GM23338 (cell line): Measurements from ENCODE around the gene OR7A10. TPM values are rescaled to one million over a fixed set of nuclear protein-coding genes. Genes with fewer than 3 reads are reported as not detected.

Experiments used
- ATAC-seq: fragments of 200-7000 bp; cut with Tn5 transposase; 3 replicates; pipeline ENCODE4 v1.9.1; 2020
- DNase-seq: peaks from one replicate; pipeline ENCODE4 v3.0.0-alpha.2; 2015; ENCODE audit warnings: low spot score
- H2AFZ ChIP-seq: fragments of 200-600 bp; sonication (generic); 2 replicates; pipeline ENCODE4 v1.8.0; 2016; ENCODE audit warnings: antibody characterized with exemption, mild to moderate bottlenecking, moderate library complexity
- H3F3A ChIP-seq: fragments of 200-600 bp; sonication (generic); replicated peaks from 2 replicates; pipeline ENCODE4 v1.8.0; 2017; ENCODE audit warnings: antibody characterized with exemption, mixed run types, low read depth
- H3K27ac ChIP-seq: fragments of 200-600 bp; sonication (generic); 2 replicates; pipeline ENCODE4 v1.6.1; 2016; ENCODE audit warnings: low read depth
- H3K27me3 ChIP-seq: fragments of 200-600 bp; sonication (generic); 2 replicates; pipeline ENCODE4 v1.8.0; 2016; ENCODE audit warnings: mild to moderate bottlenecking, mixed run types, moderate library complexity; ENCODE audit not compliant: insufficient read depth
- H3K36me3 ChIP-seq: fragments of 200-600 bp; sonication (generic); 2 replicates; pipeline ENCODE4 v1.8.0; 2016; ENCODE audit warnings: mild to moderate bottlenecking; ENCODE audit not compliant: insufficient read depth
- H3K4me1 ChIP-seq: fragments of 200-600 bp; sonication (generic); 2 replicates; pipeline ENCODE4 v1.8.0; 2016; ENCODE audit warnings: mild to moderate bottlenecking, moderate library complexity; ENCODE audit not compliant: insufficient read depth
- H3K4me2 ChIP-seq: fragments of 200-600 bp; sonication (generic); 2 replicates; pipeline ENCODE4 v1.7.1; 2017; ENCODE audit warnings: mixed run types
- H3K4me3 ChIP-seq: fragments of 200-600 bp; sonication (generic); 2 replicates; pipeline ENCODE4 v1.6.1; 2016; ENCODE audit warnings: mixed run types
- H3K79me2 ChIP-seq: fragments of 200-600 bp; sonication (generic); replicated peaks from 2 replicates; pipeline ENCODE4 v1.8.0; 2017; ENCODE audit warnings: mild to moderate bottlenecking; ENCODE audit not compliant: insufficient read depth
- H3K9me2 ChIP-seq: fragments of 200-600 bp; sonication (generic); 2 replicates; pipeline ENCODE4 v1.8.0; 2017; ENCODE audit not compliant: insufficient read depth
- H4K20me1 ChIP-seq: fragments of 200-600 bp; sonication (generic); replicated peaks from 2 replicates; pipeline ENCODE4 v1.8.0; 2017; ENCODE audit warnings: mild to moderate bottlenecking; ENCODE audit not compliant: insufficient read depth
- H3K27ac Mint-ChIP-seq: 2 replicates; pipeline ENCODE4 v1.8.0; 2020; ENCODE audit warnings: inconsistent platforms, mild to moderate bottlenecking, moderate library complexity, mixed read lengths
- H3K27me3 Mint-ChIP-seq: 3 replicates; pipeline ENCODE4 v1.8.0; 2022; ENCODE audit warnings: low read depth, mild to moderate bottlenecking, moderate library complexity, mixed read lengths, inconsistent platforms; ENCODE audit not compliant: insufficient read depth, poor library complexity
- H3K36me3 Mint-ChIP-seq: 3 replicates; pipeline ENCODE4 v1.8.0; 2021; ENCODE audit warnings: low read depth, mild to moderate bottlenecking, inconsistent platforms, moderate library complexity, mixed read lengths
- H3K4me1 Mint-ChIP-seq: 3 replicates; pipeline ENCODE4 v1.8.0; 2020; ENCODE audit warnings: mild to moderate bottlenecking, inconsistent platforms, mixed read lengths
- H3K4me3 Mint-ChIP-seq: 3 replicates; pipeline ENCODE4 v1.8.0; 2021; ENCODE audit warnings: moderate library complexity, mild to moderate bottlenecking, inconsistent platforms, mixed read lengths
- H3K9me3 Mint-ChIP-seq: 3 replicates; pipeline ENCODE4 v1.8.0; 2020; ENCODE audit warnings: moderate library complexity, mild to moderate bottlenecking, inconsistent platforms, mixed read lengths
- CREB1 ChIP-seq: fragments of 250-450 bp; sonication (Bioruptor Pico); IDR thresholded peaks from 2 replicates; pipeline ENCODE4 v1.5.0; 2020; ENCODE audit warnings: low read depth, mild to moderate bottlenecking, moderate library complexity
- CTCF ChIP-seq, 2 experiments: fragments of 200-600 bp in 1 of 2; sonication (generic) in 1 of 2; conservative IDR thresholded peaks; 2 replicates each; pipeline versions ENCODE4 v1.5.1 to v1.6.1; 2016 to 2017; ENCODE audit warnings: antibody characterized with exemption in 2 of 2, low read depth in 2 of 2, mild to moderate bottlenecking in 2 of 2, moderate library complexity in 1 of 2
- ETS1 ChIP-seq: IDR thresholded peaks from 2 replicates; pipeline ENCODE4 v1.6.1; 2016; ENCODE audit warnings: antibody characterized with exemption
- EZH2 ChIP-seq: fragments of 200-600 bp; sonication (generic); IDR thresholded peaks from one replicate; pipeline ENCODE4 v1.8.0; 2017; ENCODE audit warnings: antibody characterized with exemption, mild to moderate bottlenecking, low read depth; ENCODE audit not compliant: unreplicated experiment
- EZH2phosphoT487 ChIP-seq: fragments of 200-600 bp; sonication (generic); IDR thresholded peaks from one replicate; pipeline ENCODE4 v1.8.1; 2018; ENCODE audit warnings: antibody characterized with exemption; ENCODE audit not compliant: unreplicated experiment
- JUNB ChIP-seq: IDR thresholded peaks from one replicate; pipeline ENCODE4 v1.6.1; 2016; ENCODE audit warnings: antibody characterized with exemption; ENCODE audit not compliant: unreplicated experiment
- NANOG ChIP-seq: IDR thresholded peaks from 2 replicates; pipeline ENCODE4 v1.6.1; 2016; ENCODE audit warnings: antibody characterized with exemption, borderline replicate concordance
- POLR2AphosphoS5 ChIP-seq: IDR thresholded peaks from 2 replicates; pipeline ENCODE4 v1.6.1; 2016; ENCODE audit warnings: antibody characterized with exemption, low read depth
- REST ChIP-seq: IDR thresholded peaks from one replicate; pipeline ENCODE4 v1.6.1; 2018; ENCODE audit warnings: antibody characterized with exemption; ENCODE audit not compliant: unreplicated experiment
- STAT1 ChIP-seq: IDR thresholded peaks from one replicate; pipeline ENCODE4 v1.6.1; 2016; ENCODE audit warnings: antibody characterized with exemption; ENCODE audit not compliant: unreplicated experiment
- ZNF114 ChIP-seq: fragments of 250-450 bp; sonication (Bioruptor Pico); IDR thresholded peaks from 2 replicates; pipeline ENCODE4 v1.5.0; 2020; ENCODE audit warnings: mild to moderate bottlenecking, moderate library complexity
- ZNF331 ChIP-seq: fragments of 250-450 bp; sonication (Bioruptor Pico); IDR thresholded peaks from 2 replicates; pipeline ENCODE4 v1.5.0; 2020; ENCODE audit warnings: low read depth, mild to moderate bottlenecking, moderate library complexity
- ZNF462 ChIP-seq: fragments of 250-450 bp; sonication (Bioruptor Pico); IDR thresholded peaks from 2 replicates; pipeline ENCODE4 v1.5.0; 2020; ENCODE audit warnings: mild to moderate bottlenecking, moderate library complexity
- long read RNA-seq: library from polyadenylated mRNA; unstranded; transcript quantifications from one replicate; pipeline ENCODE4 v2.0.0, GENCODE V29; 2020; ENCODE audit not compliant: unreplicated experiment
- polyA plus RNA-seq: library from polyadenylated mRNA; unstranded; fragments of >200 nt; fragmentation: Nextera tagmentation; extraction: Ambion mirVana; gene quantifications from 2 replicates; pipeline ENCODE4 v1.2.1, GENCODE V29; 2016
- total RNA-seq: library from RNA; depleted of rRNA; stranded (reverse); fragments of >200 nt; shearing (Covaris generic); gene quantifications from 2 replicates; pipeline ENCODE4 v1.2.3, GENCODE V29; 2014; rRNA removed

The OR7A10 gene
- total RNA-seq (not detected in 2 replicates), polyA plus RNA-seq (not detected in 2 replicates)
- long read RNA-seq: 0 reads

GRCh38 chr19:14848822-14849221, at the start of gene OR7A10:
Gene OR7A10, minus strand, starts transcription at chr19:14848922. Its CDS starts 7,045 bp downstream, at chr19:14841877.
- Mint-ChIP-seq H3K4me3 (no peak within 1 kb of the TSS), H3K4me1 (no peaks in the 10 kb centered on the region), H3K36me3 (peaks cover 22% of the 10 kb centered on the region), H3K27me3 (peaks cover 5% of the 10 kb centered on the region), H3K9me3 (peaks cover 85% of the 10 kb centered on the region), H3K27ac (no peak within 1 kb of the TSS)
- H3K27me3 ChIP-seq: no peaks in the 10 kb centered on the region
- no peak within 1 kb of the TSS for H3K4me3 ChIP-seq
- H3K4me1 ChIP-seq: no peaks in the 10 kb centered on the region
- H3K79me2 ChIP-seq: no peaks in the 10 kb centered on the region
- no peak for TF ChIP-seq STAT1
- no peak for TF ChIP-seq EZH2
- no peak for TF ChIP-seq REST
- no peak for TF ChIP-seq JUNB
- no peak for TF ChIP-seq ZNF331 (CRISPR knock-in tag)
- no peak for TF ChIP-seq NANOG
- TF ChIP-seq POLR2AphosphoS5: no peak
- TF ChIP-seq ZNF462 (CRISPR knock-in tag): no peak
- TF ChIP-seq EZH2phosphoT487: no peak
- no peak for TF ChIP-seq CTCF (conservative IDR thresholded peaks at IDR 0.05; ENCODE audit: low read depth in 2 of 2)
- TF ChIP-seq CREB1 (CRISPR knock-in tag): no peak
- TF ChIP-seq ETS1: no peak
- no peak for TF ChIP-seq ZNF114
- DNase-seq: no peak
- no peaks in the 10 kb centered on the region for H3F3A ChIP-seq
- H3K36me3 ChIP-seq: no peaks in the 10 kb centered on the region
- no peak within 1 kb of the TSS for H3K4me2 ChIP-seq
- H2AFZ ChIP-seq: no peak within 1 kb of the TSS
- H4K20me1 ChIP-seq: no peaks in the 10 kb centered on the region
- H3K9me2 ChIP-seq: no peaks in the 10 kb centered on the region
- no peak within 1 kb of the TSS for H3K27ac ChIP-seq
- no peak for ATAC-seq
